GM15510 (cell line): ENCODE data around the gene ACTR8.

Source experiments
- POLR2A ChIP-seq: IDR thresholded peaks from 3 replicates; pipeline ENCODE4 v1.6.1; 2011; ENCODE audit warnings: borderline replicate concordance; ENCODE audit not compliant: insufficient read length; ENCODE audit errors: extremely low read depth

Gene ACTR8

DNA sequence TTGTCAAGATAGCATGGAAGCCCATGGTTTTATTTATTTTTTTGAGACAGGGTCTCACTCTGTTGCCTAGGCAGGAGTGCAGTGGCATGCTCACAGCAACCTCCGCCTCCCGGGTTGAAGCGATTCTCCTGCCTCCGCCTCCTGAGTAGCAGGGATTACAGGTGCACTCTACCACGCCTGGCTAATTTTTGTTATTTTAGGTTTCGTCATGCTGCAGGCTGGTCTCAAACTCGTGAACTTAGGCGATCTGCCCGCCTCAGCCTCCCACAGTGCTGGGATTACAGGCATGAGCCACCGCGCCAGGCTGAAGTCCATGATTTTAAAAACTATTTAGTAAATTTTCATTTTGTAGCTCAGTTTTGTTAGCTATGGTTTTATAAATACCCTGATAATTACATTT, 2.7 kb upstream of the ACTR8 start:
- no peak for TF ChIP-seq POLR2A

DNA sequence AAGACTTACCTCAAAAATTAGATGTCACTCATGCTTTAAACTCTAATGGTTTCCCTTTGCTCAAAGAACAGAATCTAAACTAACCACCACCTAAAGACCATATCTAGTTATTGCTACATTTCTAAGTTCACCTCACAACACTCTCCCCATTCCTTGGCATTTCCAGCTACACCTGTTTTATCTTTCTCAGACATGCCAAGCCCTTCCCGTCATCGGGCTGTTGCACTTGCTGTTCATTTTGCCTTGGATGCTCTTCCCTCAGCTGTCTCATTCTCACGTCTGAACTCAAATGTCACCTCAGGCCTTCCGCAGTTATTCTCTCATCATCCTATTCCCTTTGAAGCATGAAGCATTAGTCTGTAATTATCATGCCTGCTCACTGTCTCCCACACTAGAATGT, 1.1 kb upstream of the ACTR8 start:
- TF ChIP-seq POLR2A = no peak

DNA sequence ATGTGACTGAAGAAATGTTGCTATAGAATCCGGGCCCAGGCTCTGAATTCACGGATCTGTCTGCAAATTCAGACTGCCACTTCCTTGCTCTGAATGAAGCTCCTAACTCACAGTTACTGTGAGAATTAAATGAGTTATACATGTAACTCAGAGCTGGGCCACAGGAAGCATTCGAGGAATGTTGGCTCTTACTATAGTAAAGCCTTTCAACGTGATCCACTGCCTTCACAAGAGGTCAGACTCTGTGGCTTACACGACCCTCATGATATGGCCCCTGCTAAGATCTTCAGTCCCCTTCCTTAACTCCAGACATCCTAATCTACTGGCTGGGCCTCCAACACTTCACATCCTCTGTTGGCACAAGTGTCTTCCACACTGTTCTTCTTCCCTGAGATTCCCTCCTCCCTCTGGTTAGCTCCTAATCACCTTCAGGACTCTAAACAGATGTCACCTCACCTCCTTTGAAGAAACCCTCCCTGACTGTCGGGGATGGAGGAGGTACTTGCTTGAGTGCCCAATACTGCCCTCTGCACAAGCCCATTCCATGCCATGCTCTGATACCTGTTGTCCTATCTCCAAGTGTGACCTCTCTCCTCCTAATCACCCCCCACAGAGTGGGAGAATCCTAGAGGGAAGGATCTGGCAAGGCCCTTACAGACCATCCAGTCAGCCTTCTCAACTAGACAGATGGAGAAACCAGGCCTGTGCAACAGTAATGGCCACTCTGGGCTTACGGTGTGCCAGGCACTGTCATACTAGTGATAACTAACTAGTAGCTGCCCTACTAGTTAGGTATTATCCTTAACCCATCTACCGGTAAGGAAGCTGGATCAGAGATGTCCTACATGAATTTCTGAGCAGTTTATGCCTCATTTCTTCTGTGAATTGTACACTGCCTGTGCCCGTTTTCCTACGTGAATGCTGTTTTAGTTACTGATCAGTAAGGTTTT, 1.3 kb downstream of the ACTR8 start:
- TF ChIP-seq POLR2A = no peak

DNA sequence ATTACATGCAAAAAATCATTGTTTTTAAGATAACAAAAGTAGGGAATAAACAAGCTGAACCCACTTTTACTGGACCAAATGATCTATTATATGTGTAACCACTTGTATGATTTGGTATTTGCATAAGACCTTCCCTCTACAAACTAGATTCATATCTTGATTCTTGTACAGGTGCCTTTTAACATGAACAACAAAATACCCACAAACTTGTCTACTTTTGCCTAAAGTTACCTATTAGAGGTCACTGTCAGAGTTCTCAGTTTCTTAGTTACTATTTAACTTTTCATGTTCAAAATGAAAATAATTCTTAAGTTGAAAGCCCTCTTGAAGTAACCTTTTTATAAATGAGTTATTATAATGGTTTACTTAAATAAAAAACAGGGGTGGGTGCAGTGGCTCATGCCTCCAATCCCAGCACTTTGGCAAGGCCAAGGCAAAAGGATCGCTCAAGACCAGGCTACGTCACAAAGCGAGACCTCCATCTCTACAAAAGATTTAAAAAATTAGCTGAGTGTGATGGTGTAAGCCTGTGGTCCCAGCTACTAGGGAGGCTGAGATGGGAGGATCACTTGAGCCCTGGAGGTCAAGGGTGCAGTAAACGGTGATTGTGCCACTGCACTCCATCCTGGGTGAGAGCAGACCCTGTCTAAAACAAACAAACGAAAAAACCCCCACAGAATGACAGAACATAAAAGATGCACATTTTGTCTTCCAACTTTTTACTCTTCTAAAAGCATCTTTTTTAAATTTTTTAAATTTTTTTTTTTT, 16.0 kb downstream of the ACTR8 start:
- no peak for TF ChIP-seq POLR2A

DNA sequence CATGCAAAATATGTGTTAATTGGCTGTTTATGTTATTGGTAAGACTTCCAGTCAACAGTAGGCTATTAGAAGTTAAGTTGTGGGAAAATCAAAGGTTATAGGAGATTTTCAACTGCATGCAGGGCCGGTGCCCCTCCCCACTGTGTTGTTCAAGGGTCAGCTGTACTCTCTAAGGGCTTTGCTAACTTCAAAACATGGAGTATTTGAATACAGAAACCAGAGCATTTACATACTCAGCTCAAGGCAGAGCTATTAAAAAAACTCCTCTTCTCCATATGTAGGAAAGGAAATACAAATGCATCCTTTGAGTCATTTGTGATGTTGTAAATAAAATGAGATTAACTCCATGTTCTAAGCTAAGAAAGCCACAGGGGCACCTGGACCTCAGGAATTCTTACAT, 18.8 kb downstream of the ACTR8 start:
- TF ChIP-seq POLR2A = no peak

DNA sequence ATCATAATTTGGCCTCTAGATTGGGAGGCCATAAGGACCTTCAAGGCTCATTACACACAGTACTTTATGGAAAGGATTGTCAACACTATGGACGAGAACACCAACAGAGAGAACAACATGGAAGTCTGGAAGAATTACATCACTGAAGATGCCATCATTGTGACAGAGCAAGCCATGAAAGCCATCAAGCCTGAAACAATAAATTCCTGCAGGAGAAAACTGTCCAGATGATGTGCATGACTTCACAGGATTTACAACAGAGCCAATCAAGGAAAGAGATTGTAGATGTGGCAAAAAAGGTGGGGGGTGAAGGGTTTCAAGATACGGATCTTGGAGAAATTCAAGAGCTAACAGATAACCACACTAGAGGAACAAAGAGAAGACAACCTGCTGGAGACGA, 19.7 kb downstream of the ACTR8 start:
- TF ChIP-seq POLR2A = no peak

DNA sequence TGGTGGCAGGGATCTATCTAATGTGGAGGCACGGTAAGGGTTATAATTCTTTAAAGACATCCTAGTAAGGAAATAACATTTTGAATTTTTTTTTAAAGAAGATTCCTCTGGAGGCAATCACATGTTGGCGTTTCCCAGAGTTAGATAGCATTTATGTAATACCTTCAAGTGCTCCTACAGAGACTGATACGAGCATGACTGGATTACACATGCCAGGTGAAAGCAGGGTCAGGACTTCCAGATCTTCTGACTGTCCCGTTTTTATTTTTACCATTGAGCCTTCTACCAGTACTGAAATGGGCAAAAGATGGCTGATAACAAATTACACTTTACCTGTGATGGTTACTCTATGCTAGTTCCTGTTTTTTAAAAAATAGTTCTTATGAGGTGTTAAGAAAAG, 21.8 kb downstream of the ACTR8 start:
- TF ChIP-seq POLR2A = no peak

DNA sequence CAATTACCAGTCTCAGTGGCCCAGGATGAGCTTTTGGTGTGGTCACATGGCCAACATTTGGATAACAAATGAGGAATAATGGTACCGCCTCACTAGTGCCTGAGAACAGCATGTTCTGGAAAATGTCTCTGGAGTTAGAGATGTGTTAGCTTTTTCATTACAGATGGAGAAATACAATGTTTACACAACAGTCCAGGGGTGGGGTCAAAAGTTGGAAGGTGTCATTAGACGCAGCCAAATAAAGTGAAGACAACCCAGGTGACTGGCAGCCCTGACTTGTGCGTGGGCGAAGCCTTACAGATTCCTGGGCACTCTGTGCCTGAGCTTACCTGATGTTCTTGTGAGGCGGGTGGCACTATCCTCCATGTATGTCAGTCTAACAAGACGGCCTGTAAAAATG, 22.8 kb downstream of the ACTR8 start:
- no peak for TF ChIP-seq POLR2A

DNA sequence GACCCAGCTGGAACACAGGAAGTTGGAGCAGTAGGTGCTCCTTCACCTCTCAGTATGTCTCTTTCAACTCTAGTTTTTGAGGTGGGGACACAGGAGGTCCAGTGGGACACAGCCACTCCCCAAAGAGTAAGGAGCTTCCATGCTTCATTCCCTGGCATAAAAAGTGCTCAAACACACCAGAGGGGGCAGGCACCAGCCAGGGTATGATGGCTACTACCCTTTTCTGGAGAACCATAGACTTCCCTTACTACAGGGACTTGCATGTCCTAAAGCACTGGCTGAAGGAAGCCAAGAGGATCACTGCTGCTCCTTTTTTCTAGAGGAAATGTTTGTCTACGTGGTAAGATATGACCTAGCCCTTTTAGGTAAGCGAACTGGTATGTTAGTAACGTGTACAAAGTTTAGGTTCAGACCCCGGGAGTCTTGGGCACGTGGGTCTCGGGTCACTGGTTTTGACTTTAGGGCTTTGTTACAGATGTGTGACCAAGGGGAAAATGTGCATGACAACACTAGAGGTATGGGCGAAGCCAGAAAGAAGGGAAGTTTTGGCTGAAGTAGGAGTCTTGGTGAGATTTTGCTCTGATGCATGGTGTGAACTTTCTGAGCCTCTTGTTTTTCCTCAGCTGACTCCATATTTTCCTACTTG, 23.7 kb downstream of the ACTR8 start:
- TF ChIP-seq POLR2A = no peak

DNA sequence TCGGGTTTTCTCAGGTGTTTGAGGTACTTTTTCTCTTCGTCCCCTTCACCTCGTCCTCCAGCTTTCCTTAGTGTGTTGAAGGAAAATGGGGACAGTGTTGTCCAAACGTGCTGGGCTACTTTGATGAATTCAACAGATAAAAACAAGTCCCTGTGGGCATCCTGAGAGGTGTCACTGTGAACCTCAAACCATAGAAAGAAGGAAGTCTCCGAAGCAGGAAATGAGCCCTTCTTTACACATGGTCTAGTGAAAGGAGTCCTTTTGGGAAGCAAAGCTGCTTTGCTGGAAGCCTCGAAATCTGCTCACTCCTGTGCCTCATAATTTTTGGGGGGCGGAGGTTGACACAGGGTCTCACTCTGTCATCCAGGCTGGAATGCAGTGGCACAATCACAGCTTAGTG, 25.0 kb downstream of the ACTR8 start:
- no peak for TF ChIP-seq POLR2A

DNA sequence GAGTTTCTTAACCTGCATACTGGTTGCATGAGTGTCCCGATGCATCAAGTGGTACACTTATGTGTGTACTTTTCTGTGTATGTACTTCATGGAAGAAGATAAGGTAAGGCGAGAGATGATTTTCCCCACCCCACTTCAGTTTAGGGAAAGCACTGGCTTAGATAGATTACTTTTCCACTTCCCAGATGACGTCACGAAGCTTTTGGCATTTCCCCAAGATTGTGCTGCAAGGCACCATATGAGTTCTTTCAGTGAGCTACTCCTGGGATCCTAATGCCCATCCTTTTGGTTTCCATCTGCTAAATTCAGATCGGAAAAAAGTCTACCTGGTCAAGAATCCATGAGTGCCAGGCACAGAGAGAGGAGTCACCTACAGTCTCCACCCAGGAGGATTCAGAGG, 31.1 kb downstream of the ACTR8 start:
- no peak for TF ChIP-seq POLR2A

DNA sequence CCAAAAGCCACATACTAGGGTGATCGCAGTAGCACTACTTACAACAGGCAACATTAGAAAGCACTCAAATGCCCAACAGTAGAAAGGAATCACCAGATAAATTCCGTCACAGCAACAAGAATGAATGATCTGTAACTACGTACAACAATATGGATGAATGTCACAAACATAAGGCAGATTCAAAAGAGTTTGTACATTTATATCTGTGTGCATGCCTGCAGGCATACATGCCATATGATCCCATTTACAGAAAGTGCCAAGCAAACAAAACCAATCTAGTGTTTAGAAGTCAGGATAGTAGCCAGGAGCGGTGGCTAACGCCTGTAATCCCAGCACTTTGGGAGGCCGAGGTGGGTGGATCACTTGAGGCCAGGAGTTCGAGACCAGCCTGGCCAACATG, 32.0 kb downstream of the ACTR8 start:
- TF ChIP-seq POLR2A = no peak

DNA sequence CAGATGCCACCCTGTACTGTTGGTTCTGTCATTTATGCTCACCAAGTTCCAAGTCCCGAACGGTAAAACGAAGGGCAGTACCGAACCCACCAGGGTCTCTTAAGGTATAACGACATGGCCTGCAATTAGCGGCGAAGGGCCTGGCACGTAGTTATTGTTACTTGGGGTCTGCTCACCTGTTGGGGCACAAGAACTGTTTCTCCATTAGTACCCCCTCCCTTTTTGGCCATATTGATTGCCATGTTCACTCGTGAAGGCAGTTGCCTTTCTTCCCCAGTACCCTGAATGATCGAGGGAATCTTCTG, 35.1 kb downstream of the ACTR8 start:
- TF ChIP-seq POLR2A = no peak

DNA sequence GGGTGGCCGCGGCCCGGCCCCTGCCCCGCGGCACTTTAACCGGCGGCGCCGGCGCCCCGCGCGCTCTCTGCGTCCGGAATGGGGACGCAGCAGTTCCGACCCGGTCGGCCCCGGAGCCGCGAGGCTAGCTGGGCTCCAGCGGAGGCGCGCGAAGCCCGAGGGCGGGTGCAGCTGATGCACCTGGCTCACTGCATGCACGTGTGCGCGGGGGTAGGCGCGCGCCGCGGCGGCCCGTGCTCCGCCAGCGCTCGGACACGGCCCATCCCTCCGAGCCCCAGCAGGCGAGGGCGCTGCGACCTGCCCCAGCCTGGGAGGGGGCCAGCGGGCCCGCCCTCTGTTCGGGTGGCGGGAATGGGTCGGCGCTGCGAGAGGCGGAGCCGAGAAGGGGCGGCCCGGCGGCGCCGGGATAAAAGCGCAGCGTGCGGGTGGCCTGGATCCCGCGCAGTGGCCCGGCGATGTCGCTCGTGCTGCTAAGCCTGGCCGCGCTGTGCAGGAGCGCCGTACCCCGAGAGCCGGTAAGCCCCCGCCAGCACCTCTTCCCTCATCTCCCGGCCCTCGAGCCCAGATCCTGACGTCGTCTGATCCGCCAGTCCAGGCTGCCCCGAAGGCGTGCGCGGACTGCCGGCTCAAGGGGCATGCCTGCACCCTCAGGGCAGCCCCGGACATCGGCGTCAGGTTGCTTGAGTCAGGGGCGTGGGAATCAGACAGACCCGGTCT, 35.7 kb downstream of the ACTR8 start, which contains the start of the genes CHDH and IL17RB:
Gene CHDH, minus strand, starts transcription at position 286 of the 717 bp plus-strand sequence. CDS start 22,411 bp downstream, outside the sequence.
Gene IL17RB, plus strand, starts transcription at position 435 of the 717 bp plus-strand sequence. Its CDS starts 21 bp downstream, at position 456.
- TF ChIP-seq POLR2A = peak; percentile 48

DNA sequence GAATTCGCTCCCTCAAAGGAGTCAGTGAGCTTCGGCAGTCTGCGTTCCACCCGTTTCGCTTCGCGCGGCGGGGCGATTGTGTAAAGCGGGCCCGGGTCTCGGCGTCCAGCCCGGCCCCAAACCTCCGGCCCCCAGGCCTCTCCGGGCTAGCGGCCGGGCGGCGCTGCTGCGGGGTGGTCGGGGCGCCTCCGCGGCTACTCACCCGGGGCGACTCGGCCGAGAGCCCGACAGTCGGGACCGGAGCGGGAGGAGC, 36.1 kb downstream of the ACTR8 start:
- TF ChIP-seq POLR2A = no peak
